K562 (cell line): ENCODE data around the gene C19orf85. TPM values are rescaled to one million over a fixed set of nuclear protein-coding genes. Genes with fewer than 3 reads are reported as not detected.

ENCODE experiments used
- FOXK1 ChIP-seq: sonication (generic); formaldehyde crosslinking; IDR thresholded peaks from 2 replicates; pipeline ENCODE4 v1.8.0; 2022; ENCODE audit warnings: missing genetic modification reagents, mild to moderate bottlenecking, borderline replicate concordance
- FOXP1 ChIP-seq: sonication (generic); formaldehyde crosslinking; IDR thresholded peaks from 2 replicates; pipeline ENCODE4 v1.8.0; 2022; ENCODE audit warnings: mild to moderate bottlenecking, missing genetic modification reagents
- GABPB1 ChIP-seq: sonication (generic); formaldehyde crosslinking; IDR thresholded peaks from 2 replicates; pipeline ENCODE4 v1.8.0; 2022; ENCODE audit warnings: mild to moderate bottlenecking, missing genetic modification reagents
- HCFC1 ChIP-seq: IDR thresholded peaks from 2 replicates; pipeline ENCODE4 v1.6.1; 2012; ENCODE audit warnings: low read depth, low read length, improper control_type of control experiment
- HNRNPUL1 ChIP-seq: fragments of 200-400 bp; formaldehyde crosslinking; IDR thresholded peaks from 2 replicates; pipeline ENCODE4 v1.6.1; 2017; ENCODE audit warnings: low read length
- NFIC ChIP-seq: fragments of 450-650 bp; IDR thresholded peaks from 2 replicates; pipeline ENCODE4 v1.6.1; 2017; ENCODE audit warnings: mild to moderate bottlenecking, inconsistent platforms
- NKRF ChIP-seq: fragments of 450-650 bp; IDR thresholded peaks from 2 replicates; pipeline ENCODE4 v1.6.1; 2016; ENCODE audit warnings: borderline replicate concordance
- NR2C1 ChIP-seq, 2 experiments: fragments of 450-650 bp; IDR thresholded peaks; 2 replicates each; pipeline ENCODE4 v1.6.1; 2017; ENCODE audit warnings: mild to moderate bottlenecking in 2 of 2, antibody characterized with exemption in 1 of 2, inconsistent platforms in 1 of 2, missing compliant biosample characterization in 1 of 2, missing genetic modification characterization in 1 of 2
- SMARCE1 ChIP-seq: fragments of 450-650 bp; IDR thresholded peaks from 2 replicates; pipeline ENCODE4 v1.7.1; 2016; ENCODE audit warnings: mild to moderate bottlenecking
- TAF15 ChIP-seq: fragments of 200-400 bp; formaldehyde crosslinking; IDR thresholded peaks from 2 replicates; pipeline ENCODE4 v1.6.1; 2017; ENCODE audit warnings: mild to moderate bottlenecking, low read depth, low read length, moderate library complexity
- THAP12 ChIP-seq: fragments of 250-450 bp; sonication (Bioruptor Pico); IDR thresholded peaks from 2 replicates; pipeline ENCODE4 v1.9.0; 2021; ENCODE audit warnings: mild to moderate bottlenecking, inconsistent platforms
- ZBTB11 ChIP-seq, 3 experiments: fragments of 200-800 bp in 1 of 3; fragments of 250-450 bp in 1 of 3; fragments of 450-650 bp in 1 of 3; sonication (Bioruptor Pico) in 1 of 3; sonication (Bioruptor generic) in 1 of 3; formaldehyde crosslinking in 1 of 3; IDR thresholded peaks; 2 replicates each; pipeline versions ENCODE4 v1.6.1 to v1.8.0; 2016 to 2022; ENCODE audit warnings: mild to moderate bottlenecking in 2 of 3, missing genetic modification characterization in 2 of 3, missing compliant biosample characterization in 1 of 3, moderate library complexity in 1 of 3
- ZBTB2 ChIP-seq: fragments of 450-650 bp; IDR thresholded peaks from 2 replicates; pipeline ENCODE4 v1.6.1; 2016; ENCODE audit warnings: antibody characterized with exemption
- ZNF398 ChIP-seq: fragments of 250-450 bp; sonication (Bioruptor Pico); IDR thresholded peaks from 2 replicates; pipeline ENCODE4 v1.8.0; 2021; ENCODE audit warnings: moderate library complexity, mild to moderate bottlenecking, inconsistent platforms
- polyA plus RNA-seq, 8 experiments: library from polyadenylated mRNA; depleted of rRNA in 4 of 8; stranded (reverse) in 5 of 8; unstranded in 3 of 8; fragments of >200 nt; fragmentation: Nextera tagmentation in 2 of 8; fragmentation: Illumina TruSeq in 1 of 8; extraction: Ambion mirVana in 2 of 8; extraction: Trizol in 1 of 8; gene quantifications; 2 replicates each; pipeline versions ENCODE4 v1.2.1 to v1.2.3, GENCODE V29; 2011 to 2014; ENCODE audit warnings: inconsistent platforms in 1 of 8, missing spikeins in 1 of 8
- total RNA-seq, 7 experiments: library from RNA; depleted of rRNA in 6 of 7; stranded (reverse); fragments of >200 nt in 6 of 7; fragmentation: Illumina TruSeq in 2 of 7; extraction: Trizol in 2 of 7; gene quantifications; 2 replicates each; pipeline versions ENCODE4 v1.2.1 to v1.2.3, GENCODE V29; 2011 to 2021; ENCODE audit warnings: low replicate concordance in 1 of 7

Gene C19orf85
- total and polyA plus RNA-seq, 9 of the 15 experiments (the other 6 are each of a cell fraction or from before 2014, with no cell fraction given) = not detected

DNA sequence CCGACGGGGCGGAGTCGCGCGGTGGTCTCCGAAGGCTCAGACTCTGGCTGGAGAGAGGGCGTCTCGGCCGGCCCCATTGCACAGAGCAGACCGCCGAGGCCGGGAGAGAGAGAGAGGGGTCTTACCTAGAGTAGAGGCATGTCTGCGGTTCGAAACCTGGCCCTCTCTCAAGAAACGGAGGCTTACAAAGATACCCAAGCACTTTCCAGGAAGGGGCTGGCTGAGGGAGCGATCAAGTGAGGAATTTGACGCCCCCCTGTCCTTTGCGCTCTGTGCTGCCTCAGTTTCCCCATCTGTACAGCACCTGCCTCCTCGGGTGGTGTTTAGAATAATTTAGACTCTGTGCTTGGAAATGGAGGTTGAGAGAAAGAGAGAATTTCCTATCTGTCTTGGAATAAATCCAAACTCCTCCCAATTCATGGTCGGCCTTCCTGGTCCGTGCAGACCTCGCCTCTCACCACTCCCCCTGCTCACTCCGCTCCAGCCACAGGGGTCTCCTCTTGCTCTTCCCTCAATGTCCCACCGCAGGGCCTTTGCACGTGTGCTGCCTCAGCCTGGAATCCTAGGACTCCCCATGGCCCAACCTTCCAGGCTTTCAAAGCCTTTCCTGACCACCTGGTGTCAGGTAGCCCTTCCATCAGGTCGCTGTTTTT is 2.5 kb downstream of the C19orf85 start (continued):
- TF ChIP-seq GABPB1 (CRISPR knock-in tag) = 0 out of 2 replicates have a peak, but pooled peaks have one; percentile 1
- TF ChIP-seq ZNF398 (CRISPR knock-in tag) = no peak
- TF ChIP-seq NR2C1 (IDR thresholded peaks at IDR 0.05) = no peak
- TF ChIP-seq NR2C1 (tag; IDR thresholded peaks at IDR 0.05) = no peak
- peak; percentile 49; the same call in 1 of the 2 replicates for TF ChIP-seq FOXP1 (CRISPR knock-in tag)
- TF ChIP-seq HCFC1 = no peak; the same call in 1 of the 2 replicates
- no peak for TF ChIP-seq HNRNPUL1
- 0 out of 2 replicates have a peak, but pooled peaks have one; percentile 13 for TF ChIP-seq THAP12 (CRISPR knock-in tag)
- TF ChIP-seq NFIC = peak; percentile 95
- no peak for TF ChIP-seq TAF15
- peak in 1 of 3 experiments; percentile 61; a peak in 1 of 6 replicates for TF ChIP-seq ZBTB11 (CRISPR knock-in tag; IDR thresholded peaks at IDR 0.05)
- TF ChIP-seq ZBTB2 = 0 out of 2 replicates have a peak, but pooled peaks have one; percentile 11
- TF ChIP-seq SMARCE1 = 0 out of 2 replicates have a peak, but pooled peaks have one; percentile 30
- TF ChIP-seq NKRF = 0 out of 2 replicates have a peak, but pooled peaks have one; percentile 22
- TF ChIP-seq FOXK1 (CRISPR knock-in tag) = no peak
